ENCODE results near the gene IL1RAPL1. TPM values are rescaled to one million over a fixed set of nuclear protein-coding genes. Genes with fewer than 3 reads are reported as not detected.

Gene IL1RAPL1
- total and polyA plus RNA-seq, 2 donors (not counting 3 experiments of a cell fraction or from before 2014, with no cell fraction given), result 0.79 to 1.3 TPM

- dilution Hi-C loops (cut with MboI; ENCODE audit: extremely low pct_ligation_motif_present, low sequenced_read_pairs), result no loop called here
- H3K27me3 ChIP-seq (ENCODE audit: control insufficient read depth in 2 of 2, insufficient read depth in 2 of 2, low read length in 2 of 2), result no peaks in the 10 kb centered on the region
- no peaks in the 10 kb centered on the region for H3K79me2 ChIP-seq (ENCODE audit: control insufficient read depth, insufficient read depth, low read length)
- H3K36me3 ChIP-seq (ENCODE audit: control insufficient read depth in 2 of 2, extremely low read depth in 1 of 2, insufficient read depth in 2 of 2, low read length in 2 of 2), result no peaks in the 10 kb centered on the region
- BruUV-seq (replicated peaks), result no TSS peak
- H3K9me3 ChIP-seq (replicated peaks; ENCODE audit: control insufficient read depth, insufficient read depth, low read length), result no peaks in the 10 kb centered on the region
- H3K27ac ChIP-seq (ENCODE audit: insufficient read depth, low read depth, low read length), result no peak overlapping the region
- H3K4me2 ChIP-seq (ENCODE audit: insufficient read depth, low read length), result no peak overlapping the region
- no peak overlapping the region for H3K9ac ChIP-seq (replicated peaks; ENCODE audit: extremely low read depth, insufficient read depth, low read length)
- DNase-seq (ENCODE audit: low read depth, low spot score) (peak; percentile 14), FAIRE-seq (no peak)
- intact Hi-C loops (cut with micrococcal nuclease), result no loop called here
- no peaks in the 10 kb centered on the region for H3K9me1 ChIP-seq (replicated peaks; ENCODE audit: control insufficient read depth, extremely low read depth, insufficient read depth, low read length)
- H4K20me1 ChIP-seq (replicated peaks; ENCODE audit: control insufficient read depth, extremely low read depth, insufficient read depth, low read length), result no peaks in the 10 kb centered on the region
- no peak overlapping the region for H2AFZ ChIP-seq (ENCODE audit: low read depth, low read length)
- no peak overlapping the region for H3K4me3 ChIP-seq (replicated peaks in 1 of 3; ENCODE audit: insufficient read depth in 1 of 3, low read depth in 1 of 3, low read length in 3 of 3)
- H3K4me1 ChIP-seq (ENCODE audit: control insufficient read depth, extremely low read depth, insufficient read depth, low read length), result no peaks in the 10 kb centered on the region
- ChIA-PET POLR2A (no interaction called here), CTCF (interaction anchor here (0.6 kb wide), 3 partner anchors 67 to 558 kb away, joined by 3 to 4 read pairs (median 3); no protein-coding TSS in a partner anchor)
- TF ChIP-seq CTCF (IDR thresholded peaks at IDR 0.05; ENCODE audit: extremely low read depth in 1 of 2, insufficient read depth in 1 of 2, low read depth in 1 of 2, low read length in 2 of 2) (no peak), MYC (IDR thresholded peaks at IDR 0.05; ENCODE audit: low read depth, low read length) (no peak), EZH2 (IDR thresholded peaks at IDR 0.05; ENCODE audit: borderline replicate concordance, low read depth, low read length, severe bottlenecking) (no peak), GATA2 (IDR thresholded peaks at IDR 0.05; ENCODE audit: insufficient read depth, insufficient read length, low read depth, low read length) (no peak), POLR2AphosphoS5 (IDR thresholded peaks at IDR 0.05; ENCODE audit: insufficient read depth, low read depth, low read length) (no peak), FOS (IDR thresholded peaks at IDR 0.05; ENCODE audit: borderline replicate concordance, insufficient read depth, low read length) (no peak), JUN (IDR thresholded peaks at IDR 0.05; ENCODE audit: borderline replicate concordance, insufficient read depth, insufficient read length, low read depth) (no peak), POLR2A (IDR thresholded peaks at IDR 0.05; ENCODE audit: low read depth, low read length) (no peak), MAX (IDR thresholded peaks at IDR 0.05; ENCODE audit: insufficient read depth, insufficient read length) (no peak)
Measured at GRCh38 chrX:29834764-29835163, 1247.5 kb downstream of the IL1RAPL1 start.

Data from endothelial cell of umbilical vein (primary cell).